ENCODE measurements around the gene MAPRE2.

Gene MAPRE2

GRCh38 chr18:35045121-35045520 lies 3.9 kb downstream of the MAPRE2 start:
- no peak for TF ChIP-seq CTCF (IDR thresholded peaks at IDR 0.05; ENCODE audit: extremely low read depth, missing control alignments)
- DNase-seq (ENCODE audit: low spot score) = no peak

- TF ChIP-seq CTCF (IDR thresholded peaks at IDR 0.05; ENCODE audit: extremely low read depth, missing control alignments) = no peak
- DNase-seq (ENCODE audit: low spot score) = no peak
Observed at GRCh38 chr18:35045806-35046205, 4.6 kb downstream of the MAPRE2 start.

GRCh38 chr18:35047697-35048292 lies 6.6 kb downstream of the MAPRE2 start:
- no peak for TF ChIP-seq CTCF (IDR thresholded peaks at IDR 0.05; ENCODE audit: extremely low read depth, missing control alignments)
- no peak for DNase-seq (ENCODE audit: low spot score)

GRCh38 chr18:35049111-35050027 lies 8.2 kb downstream of the MAPRE2 start:
- DNase-seq (ENCODE audit: low spot score) = no peak

GRCh38 chr18:35050028-35050546 lies 8.9 kb downstream of the MAPRE2 start:
- no peak for DNase-seq (ENCODE audit: low spot score)
- no peak for TF ChIP-seq CTCF (IDR thresholded peaks at IDR 0.05; ENCODE audit: extremely low read depth, missing control alignments)

More at GRCh38 chr18:35049111-35050027, 8.2 kb downstream of the MAPRE2 start:
- TF ChIP-seq CTCF (IDR thresholded peaks at IDR 0.05; ENCODE audit: extremely low read depth, missing control alignments) = no peak

- no peak for TF ChIP-seq CTCF (IDR thresholded peaks at IDR 0.05; ENCODE audit: extremely low read depth, missing control alignments)
- DNase-seq (ENCODE audit: low spot score) = no peak
Observed at GRCh38 chr18:35050705-35051195, 9.5 kb downstream of the MAPRE2 start.

All from GM20000 (cell line).